Subcutaneous adipose tissue (tissue), 4 donors: ENCODE results near the gene TBC1D5. TPM values are rescaled to one million over a fixed set of nuclear protein-coding genes. Genes with fewer than 3 reads are reported as not detected.

ENCODE experiments used
- total RNA-seq, 4 donors: library from RNA; depleted of rRNA; stranded (reverse); fragments of >200 nt; gene quantifications; one replicate each; pipeline ENCODE4 v1.1.0, GENCODE V29; 2016
- TF ChIP-seq, protein P1 (sequence below): fragments of 450-650 bp; IDR thresholded peaks from one replicate; pipeline ENCODE4 v1.5.1; 2016; ENCODE audit warnings: low read depth, mild to moderate bottlenecking, control low read depth, antibody characterized with exemption, moderate library complexity

TBC1D5 gene
- total RNA-seq, 4 donors from 2014 or later, result 76.3 to 91.1 (median 81.3) TPM

DNA sequence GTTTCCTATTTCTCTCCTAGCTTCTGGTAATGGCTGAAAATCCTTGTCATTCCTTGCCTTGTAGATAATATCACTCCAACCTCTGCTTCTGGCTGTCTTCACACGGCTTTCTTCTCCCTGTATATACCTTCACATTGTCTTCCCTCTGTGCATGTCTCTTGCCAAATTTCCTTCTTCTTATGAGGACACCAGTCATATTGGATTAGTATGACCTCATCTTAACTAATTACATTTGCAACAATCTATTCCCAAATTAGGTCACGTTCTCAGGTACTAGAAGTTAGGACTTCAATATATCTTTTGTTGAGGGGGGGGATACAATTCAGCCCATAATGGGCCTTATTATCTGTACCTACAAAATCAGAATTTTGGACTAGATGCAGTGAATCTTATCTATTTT lies 440.3 kb downstream of the TBC1D5 start:
- TF ChIP-seq, protein P1, sequence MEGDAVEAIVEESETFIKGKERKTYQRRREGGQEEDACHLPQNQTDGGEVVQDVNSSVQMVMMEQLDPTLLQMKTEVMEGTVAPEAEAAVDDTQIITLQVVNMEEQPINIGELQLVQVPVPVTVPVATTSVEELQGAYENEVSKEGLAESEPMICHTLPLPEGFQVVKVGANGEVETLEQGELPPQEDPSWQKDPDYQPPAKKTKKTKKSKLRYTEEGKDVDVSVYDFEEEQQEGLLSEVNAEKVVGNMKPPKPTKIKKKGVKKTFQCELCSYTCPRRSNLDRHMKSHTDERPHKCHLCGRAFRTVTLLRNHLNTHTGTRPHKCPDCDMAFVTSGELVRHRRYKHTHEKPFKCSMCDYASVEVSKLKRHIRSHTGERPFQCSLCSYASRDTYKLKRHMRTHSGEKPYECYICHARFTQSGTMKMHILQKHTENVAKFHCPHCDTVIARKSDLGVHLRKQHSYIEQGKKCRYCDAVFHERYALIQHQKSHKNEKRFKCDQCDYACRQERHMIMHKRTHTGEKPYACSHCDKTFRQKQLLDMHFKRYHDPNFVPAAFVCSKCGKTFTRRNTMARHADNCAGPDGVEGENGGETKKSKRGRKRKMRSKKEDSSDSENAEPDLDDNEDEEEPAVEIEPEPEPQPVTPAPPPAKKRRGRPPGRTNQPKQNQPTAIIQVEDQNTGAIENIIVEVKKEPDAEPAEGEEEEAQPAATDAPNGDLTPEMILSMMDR, result no peak

DNA sequence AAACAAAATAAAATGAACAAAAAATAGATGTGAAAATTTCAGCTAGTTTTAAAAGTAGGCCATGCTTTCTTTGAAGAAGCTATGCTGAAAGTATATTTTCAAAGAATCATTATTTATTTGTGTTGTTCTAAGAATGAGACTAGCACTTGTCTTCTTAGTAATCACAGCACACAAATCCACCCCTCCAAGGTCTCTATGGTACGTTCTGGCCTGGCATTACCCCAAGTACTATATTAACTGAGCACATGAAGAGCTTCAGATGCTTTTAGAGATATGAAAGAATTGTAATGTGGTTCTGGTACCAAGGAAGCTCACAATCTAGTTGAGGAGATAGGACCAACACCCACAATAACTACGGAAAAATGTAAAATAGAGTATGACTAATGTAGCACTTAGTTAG lies 441.2 kb downstream of the TBC1D5 start:
- TF ChIP-seq, protein P1, result no peak

DNA sequence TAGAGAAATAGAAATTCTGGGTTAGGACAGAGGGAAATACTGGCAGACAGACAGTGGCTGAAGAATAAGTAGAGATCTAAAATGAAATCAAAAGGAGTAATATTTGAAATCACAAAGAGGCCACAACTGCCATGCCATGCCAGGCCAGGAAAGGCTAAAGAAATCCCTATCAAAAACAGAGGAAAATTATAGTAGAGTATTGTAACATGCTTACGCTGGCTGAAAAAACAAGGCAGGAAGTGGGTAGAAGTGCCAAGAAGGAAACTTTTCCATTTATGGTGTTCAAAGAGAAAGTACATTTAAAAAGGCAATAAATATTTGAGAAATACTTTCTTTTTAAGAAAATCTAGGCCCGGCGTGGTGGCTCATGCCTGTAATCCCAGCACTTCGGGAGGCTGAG lies 442.0 kb downstream of the TBC1D5 start:
- TF ChIP-seq, protein P1, result no peak

DNA sequence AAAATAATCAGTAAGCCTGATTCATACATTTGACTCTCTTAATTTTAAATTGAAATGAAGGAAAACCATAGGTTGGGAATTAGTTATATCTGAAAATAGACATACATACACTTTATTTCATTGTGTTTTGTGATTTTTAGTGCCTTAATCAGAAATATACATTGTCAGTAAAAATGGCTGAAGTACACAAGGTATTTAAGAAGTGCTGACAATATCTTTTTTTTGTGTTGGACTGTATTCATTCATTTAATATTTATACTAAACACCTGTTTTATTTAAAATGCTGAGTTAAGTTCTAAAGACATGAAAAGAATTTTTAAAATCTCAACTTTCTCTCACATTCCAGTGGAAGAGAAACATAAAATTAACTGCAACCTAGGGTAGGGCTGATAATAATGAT lies 444.4 kb downstream of the TBC1D5 start:
- TF ChIP-seq, protein P1, result no peak

DNA sequence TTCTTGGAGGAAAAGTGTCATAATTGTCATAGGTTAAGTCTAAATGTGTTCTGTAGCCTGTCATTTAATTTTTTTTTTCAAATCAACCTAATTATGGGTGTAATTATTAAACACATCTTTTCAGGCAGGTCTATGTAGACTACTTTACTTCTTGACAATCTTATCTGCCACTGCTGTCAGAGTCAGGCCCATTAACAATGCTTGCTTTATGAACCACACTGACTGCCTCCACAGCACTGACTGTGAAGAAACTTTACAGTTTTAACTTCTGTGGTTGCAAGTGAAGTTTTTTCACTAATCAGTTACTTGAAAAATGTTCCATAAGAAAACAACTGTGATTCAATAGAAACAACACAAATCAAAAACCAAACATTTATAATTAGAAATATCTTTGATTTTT lies 449.9 kb downstream of the TBC1D5 start:
- TF ChIP-seq, protein P1, result no peak

DNA sequence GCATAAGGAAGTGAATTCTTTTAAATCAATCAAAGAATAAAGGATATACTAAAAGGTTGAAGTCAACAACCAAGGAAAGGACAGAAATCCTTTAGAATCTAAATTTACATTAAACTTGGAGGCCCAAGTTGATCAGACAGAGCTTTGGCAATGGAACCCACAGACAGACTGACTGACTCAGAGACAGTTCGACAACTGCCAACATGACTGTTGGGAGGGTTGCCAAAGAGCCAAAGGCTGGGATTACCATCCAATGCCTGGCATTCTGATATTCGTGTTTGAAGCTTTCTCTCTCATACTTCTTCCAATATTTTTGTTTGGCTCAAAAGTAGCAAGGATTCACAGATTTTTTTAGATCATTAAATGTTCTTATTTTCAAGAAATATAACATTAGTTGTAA lies 451.5 kb downstream of the TBC1D5 start:
- TF ChIP-seq, protein P1, result no peak

DNA sequence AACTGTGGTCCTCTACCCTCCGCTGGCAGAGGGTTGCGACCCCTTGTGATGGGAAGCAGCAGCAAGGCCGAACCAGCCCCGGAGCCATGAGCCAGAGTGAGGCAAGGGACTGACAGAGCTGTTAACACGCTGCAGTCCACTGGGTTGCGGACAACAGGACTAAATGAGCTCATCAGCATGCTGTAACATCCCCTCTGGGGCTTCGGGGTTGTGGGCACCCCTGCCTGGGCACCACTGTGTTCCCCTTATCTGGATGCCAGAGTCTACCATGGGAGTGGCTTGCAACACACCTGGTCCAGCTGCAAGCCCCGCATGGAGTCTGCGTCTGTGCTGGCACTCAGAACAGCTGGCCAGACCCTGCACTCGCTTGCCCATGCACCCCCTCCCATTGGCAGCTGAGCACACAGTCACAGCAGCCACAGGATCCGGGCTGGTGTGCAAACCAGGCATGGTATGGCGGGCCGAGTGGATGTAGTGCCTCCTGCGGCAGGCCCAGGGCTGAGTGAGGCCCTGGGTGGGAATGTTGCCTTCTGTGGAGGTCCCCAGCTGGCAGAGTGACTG lies 453.5 kb downstream of the TBC1D5 start:
- TF ChIP-seq, protein P1, result no peak
